AG09309 (cell line): ENCODE results near the gene OPN1LW.
"Not testable (repeated sequence)": the region's sequence is repeated elsewhere in the genome, so short reads cannot be mapped to it uniquely, and the experiment has no call there.

Source experiments
- DNase-seq: peaks from one replicate; pipeline ENCODE4 v3.0.0-alpha.2; 2010; ENCODE audit warnings: low read depth
- H3K4me3 ChIP-seq: 2 replicates; pipeline ENCODE4 v1.5.1; 2011; ENCODE audit warnings: mild to moderate bottlenecking, low read depth, low read length, moderate library complexity; ENCODE audit not compliant: control insufficient read depth
- CTCF ChIP-seq: IDR thresholded peaks from 2 replicates; pipeline ENCODE4 v1.5.1; 2011; ENCODE audit warnings: mild to moderate bottlenecking, low read depth, low read length, inconsistent platforms; ENCODE audit not compliant: insufficient read depth, control insufficient read depth; ENCODE audit errors: missing control alignments

The OPN1LW gene

DNA sequence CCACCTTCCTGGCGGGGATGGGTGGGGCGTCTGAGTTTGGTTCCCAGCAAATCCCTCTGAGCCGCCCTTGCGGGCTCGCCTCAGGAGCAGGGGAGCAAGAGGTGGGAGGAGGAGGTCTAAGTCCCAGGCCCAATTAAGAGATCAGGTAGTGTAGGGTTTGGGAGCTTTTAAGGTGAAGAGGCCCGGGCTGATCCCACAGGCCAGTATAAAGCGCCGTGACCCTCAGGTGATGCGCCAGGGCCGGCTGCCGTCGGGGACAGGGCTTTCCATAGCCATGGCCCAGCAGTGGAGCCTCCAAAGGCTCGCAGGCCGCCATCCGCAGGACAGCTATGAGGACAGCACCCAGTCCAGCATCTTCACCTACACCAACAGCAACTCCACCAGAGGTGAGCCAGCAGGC is at the start of gene OPN1LW:
TSS of gene OPN1LW (plus strand) at position 234 of the 400 bp plus-strand sequence. CDS start at position 275, 41 bp downstream.
- not testable (repeated sequence) for H3K4me3 ChIP-seq, DNase-seq

GRCh38 chrX:154094833-154095232 is 49.2 kb upstream of the OPN1LW start:
- no peak for DNase-seq
- H3K4me3 ChIP-seq, result no peak overlapping the region
- no peak for TF ChIP-seq CTCF

DNA sequence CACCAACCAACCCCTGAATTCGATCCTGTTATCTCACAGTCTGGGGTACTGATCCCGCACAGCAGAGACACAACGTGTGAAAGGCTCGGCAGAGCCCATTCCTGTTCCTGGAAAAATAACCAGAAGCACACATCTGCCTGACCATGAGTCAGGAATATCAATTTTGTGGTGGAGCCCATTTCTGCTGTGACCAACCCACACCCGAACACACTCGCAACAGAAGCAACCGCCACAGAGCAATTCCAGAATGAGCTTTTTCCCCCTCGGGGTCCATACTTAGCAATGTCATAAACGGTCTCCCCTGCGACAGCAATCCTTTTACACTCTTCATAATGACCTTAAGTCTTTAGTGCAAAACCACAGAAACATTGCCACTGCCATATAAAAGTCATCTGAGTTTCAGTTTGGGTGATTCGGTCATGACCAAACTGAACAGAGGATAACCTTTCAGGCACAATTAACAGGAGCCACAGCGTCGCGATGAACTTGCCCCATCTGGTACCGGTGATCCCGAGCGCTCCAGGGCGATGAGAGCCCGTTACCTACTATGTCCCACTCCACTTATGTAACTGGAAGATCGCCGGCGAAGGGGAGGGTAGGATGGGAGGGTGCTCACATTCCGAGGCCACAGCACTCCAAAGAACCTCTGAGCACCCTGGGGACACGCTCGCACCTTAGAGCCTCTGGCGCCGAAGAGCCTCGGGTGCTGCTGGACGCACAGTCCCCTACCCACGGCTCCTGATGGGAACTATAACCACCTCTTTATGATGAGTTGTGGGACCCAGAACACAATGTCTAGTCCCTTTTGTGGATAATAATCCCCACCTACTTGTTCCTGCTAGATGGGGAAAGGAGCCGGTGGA is 47.7 kb upstream of the OPN1LW start:
- H3K4me3 ChIP-seq, result peak overlapping the region; percentile 50
- TF ChIP-seq CTCF, result no peak
- no peak for DNase-seq

- H3K4me3 ChIP-seq, result peak overlapping the region; percentile 50
- DNase-seq, result no peak
- TF ChIP-seq CTCF, result no peak
Observed at GRCh38 chrX:154097003-154097588, 46.9 kb upstream of the OPN1LW start.

DNA sequence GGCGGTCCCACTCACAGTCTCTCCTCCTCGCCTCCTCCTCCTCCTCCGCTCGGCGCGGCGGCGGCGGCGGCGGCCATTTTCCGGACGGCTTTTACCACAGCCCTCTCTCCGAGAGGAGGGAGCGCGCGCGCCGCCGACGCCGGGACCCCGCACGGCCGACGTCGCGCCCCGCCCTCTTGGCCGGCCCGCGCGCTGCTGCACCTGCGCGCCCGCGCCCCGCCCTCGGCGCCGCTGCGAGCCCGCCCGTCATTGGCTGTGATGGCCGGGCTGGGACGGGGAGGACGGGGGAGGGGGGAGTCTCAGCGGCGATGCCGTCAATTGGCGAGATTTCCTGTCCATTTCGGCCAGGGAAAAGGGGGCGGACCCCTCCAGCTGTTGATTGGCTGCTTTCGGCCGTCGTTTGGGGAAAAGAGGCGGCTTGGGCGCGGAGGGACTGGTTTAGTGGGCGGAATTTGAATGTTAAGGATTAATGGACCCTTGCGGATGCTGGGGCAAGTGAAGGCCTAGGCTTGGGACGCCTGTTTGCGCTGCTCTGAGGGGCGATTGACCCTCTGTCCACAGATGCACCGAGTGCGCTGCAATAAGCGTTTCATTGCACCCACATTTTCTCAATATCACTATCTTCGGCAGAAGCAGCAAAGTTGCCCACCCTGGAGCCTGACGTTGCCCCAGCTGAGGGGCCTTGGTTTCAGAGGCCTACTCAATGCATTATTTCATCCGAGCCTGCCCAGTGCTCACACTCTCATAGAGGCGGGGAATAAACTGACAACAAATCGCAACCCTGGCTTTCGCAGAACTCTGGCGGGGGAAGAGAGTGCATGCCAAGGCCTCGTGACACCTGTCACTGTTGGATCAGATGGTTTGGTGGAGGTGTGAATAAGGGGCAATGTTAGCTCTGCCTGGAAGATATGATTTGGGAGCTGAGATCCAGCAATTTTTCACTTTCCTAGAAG is 46.2 kb upstream of the OPN1LW start, which contains the start of gene MECP2:
TSS of gene MECP2 (minus strand) at position 129 of the 953 bp plus-strand sequence.
- DNase-seq, result peak; percentile 55
- peak within 1 kb of the TSS; percentile 50 for H3K4me3 ChIP-seq
- TF ChIP-seq CTCF, result no peak

DNA sequence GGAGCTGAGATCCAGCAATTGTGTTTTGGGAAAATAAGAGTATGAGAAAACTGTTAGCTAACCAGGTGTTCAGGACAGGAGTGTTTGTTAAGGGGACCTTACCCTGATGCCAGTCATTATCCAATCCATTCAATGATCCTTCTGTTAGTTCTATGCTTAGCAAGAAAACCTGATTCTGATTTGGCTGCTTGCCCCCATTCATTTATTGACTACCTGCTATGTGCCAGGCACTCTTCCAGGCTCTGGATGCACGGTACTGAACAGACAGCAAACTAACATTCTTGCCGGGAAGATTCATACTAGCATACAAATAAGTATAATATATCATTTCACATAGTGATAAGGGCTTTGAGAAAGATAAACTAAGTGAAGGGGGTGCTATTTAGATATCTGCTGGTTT is 45.5 kb upstream of the OPN1LW start:
- no peak for DNase-seq
- no peak overlapping the region for H3K4me3 ChIP-seq
- TF ChIP-seq CTCF, result no peak
